NCI-H526 (cell line): Measurements from ENCODE around the gene WNK1.
"Not testable (repeated sequence)": the region's sequence is repeated elsewhere in the genome, so short reads cannot be mapped to it uniquely, and the experiment has no call there.

Experiments used
- DNase-seq, 2 experiments: peaks; one replicate each; lab custom pipeline; 2025; lab: John Stamatoyannopoulos, UW

Gene WNK1

GRCh38 chr12:779745-780734, 27.7 kb downstream of the WNK1 start:
- no peak for DNase-seq

- no peak for DNase-seq
Observed at GRCh38 chr12:780750-781379, 28.5 kb downstream of the WNK1 start.

- DNase-seq = no peak
Observed at GRCh38 chr12:785706-786105, 33.3 kb downstream of the WNK1 start.

DNA sequence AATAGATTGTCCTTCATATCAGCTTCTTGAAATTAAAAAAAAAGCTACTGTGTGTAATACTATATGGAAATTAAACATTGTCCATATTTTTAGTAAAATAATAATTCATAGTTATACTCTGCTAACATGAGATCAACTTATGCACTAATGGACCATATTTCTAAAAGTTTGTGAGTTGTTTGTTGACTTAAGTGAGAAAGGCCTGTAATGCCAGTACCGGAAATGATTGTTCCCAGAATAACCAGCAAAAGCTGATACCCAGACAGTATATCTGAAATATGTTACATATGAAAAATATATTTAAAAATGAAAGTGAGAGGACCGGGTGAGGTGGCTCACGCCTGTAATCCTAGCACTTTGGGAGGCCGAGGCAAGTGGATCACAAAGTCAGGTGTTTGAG, 35.9 kb downstream of the WNK1 start:
- DNase-seq = no peak

DNA sequence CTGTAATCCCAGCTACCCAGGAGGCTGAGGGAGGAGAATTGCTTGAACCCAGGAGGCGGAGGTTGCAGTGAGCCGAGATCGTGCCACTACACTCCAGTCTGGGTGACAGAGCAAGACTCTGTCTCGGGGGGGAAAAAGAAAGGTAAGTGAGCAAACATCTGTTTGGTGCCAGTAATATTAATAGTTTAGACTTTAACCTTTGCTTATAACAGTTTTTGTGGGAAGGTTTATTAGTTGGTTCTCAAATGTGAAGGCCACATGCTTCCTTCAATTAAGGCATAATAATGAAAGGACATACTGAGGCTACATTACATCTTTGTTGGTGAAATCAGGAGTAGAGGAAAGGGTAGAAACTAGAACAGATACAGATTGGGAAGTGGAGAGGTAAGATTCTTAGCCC, 36.4 kb downstream of the WNK1 start:
- DNase-seq = not testable (repeated sequence)

- no peak for DNase-seq
Observed at GRCh38 chr12:789852-790563, 37.6 kb downstream of the WNK1 start.

DNA sequence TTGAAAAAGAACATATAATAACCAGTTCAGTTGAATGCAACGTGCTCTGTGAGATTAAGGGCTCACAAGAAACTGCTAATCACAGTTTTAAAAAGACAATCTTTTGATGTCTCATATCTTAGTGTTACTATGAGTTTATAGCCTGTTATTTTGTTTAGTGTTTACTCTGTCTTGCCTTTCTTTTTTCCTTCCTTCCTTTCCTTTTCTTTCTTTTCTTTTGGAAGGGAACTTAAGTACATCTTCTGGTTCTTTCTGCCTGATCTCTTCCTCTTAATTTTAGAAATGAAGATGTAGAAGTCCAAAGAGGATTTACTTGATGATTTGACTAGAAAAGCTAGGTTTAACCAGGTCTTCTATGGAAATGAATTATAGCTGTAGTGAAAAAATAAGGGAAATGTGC, 38.2 kb downstream of the WNK1 start:
- DNase-seq = no peak

DNA sequence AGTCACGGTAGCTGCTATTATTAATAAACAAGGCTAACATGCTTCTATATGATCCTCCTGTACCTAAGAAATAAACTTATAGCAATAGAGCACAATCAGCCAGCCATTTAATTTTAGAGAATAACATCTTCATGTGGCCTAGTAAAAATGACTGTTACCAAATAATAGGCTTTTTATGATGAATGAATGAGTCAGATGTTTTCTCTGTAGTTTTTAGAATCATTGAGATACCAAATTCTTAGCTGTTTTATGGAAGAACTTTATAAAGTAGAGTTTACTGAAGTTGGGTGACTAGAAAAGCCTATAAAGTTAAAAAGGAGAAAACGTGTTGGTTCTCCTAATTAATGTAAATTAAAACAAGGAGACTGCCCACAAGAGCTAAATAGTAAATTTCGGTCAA, 40.7 kb downstream of the WNK1 start:
- no peak for DNase-seq

DNA sequence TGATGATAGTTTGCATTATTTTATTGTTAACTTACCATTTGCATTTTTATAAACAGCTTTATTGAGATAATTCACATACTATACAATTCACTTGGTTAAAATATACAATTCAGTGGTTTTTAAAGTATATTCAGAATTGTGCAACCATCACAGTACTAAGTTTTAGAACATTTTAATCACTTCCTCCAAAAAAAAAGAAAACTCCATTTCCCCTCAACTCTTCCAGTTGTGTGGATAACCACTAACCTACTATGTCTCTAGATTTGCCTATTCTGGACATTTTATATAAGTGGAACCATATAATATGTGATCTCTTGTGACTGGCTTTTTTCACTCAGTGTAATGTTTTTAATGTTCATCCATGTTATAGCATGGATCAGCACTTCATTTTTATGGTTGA, 41.3 kb downstream of the WNK1 start:
- DNase-seq = no peak

DNA sequence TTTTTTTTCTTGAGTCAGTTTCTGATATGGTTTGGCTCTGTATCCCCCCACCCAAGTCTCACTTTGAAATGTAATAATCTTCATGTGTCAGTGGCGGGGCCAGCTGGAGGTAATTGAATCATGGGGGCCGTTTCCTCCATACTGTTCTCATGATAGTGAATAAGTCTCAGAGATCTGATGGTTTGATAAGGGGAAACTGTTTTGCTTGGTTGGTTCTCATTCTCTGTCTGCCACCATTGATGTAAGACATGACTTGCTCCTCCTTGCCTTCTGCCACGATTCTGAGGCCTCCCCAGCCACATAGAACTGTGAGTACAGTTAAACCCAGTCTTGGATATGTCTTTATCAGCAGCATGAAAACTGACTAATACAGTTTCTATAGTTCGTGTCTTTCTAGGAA, 42.9 kb downstream of the WNK1 start:
- DNase-seq = no peak

- no peak for DNase-seq
Observed at GRCh38 chr12:800401-800800, 48.0 kb downstream of the WNK1 start.

- DNase-seq = no peak
Observed at GRCh38 chr12:802242-803120, 50.1 kb downstream of the WNK1 start.

- no peak for DNase-seq
Observed at GRCh38 chr12:805022-805632, 52.7 kb downstream of the WNK1 start.

GRCh38 chr12:806200-806791, 53.9 kb downstream of the WNK1 start:
- no peak for DNase-seq

- no peak for DNase-seq
Observed at GRCh38 chr12:807041-807735, 54.8 kb downstream of the WNK1 start.

DNA sequence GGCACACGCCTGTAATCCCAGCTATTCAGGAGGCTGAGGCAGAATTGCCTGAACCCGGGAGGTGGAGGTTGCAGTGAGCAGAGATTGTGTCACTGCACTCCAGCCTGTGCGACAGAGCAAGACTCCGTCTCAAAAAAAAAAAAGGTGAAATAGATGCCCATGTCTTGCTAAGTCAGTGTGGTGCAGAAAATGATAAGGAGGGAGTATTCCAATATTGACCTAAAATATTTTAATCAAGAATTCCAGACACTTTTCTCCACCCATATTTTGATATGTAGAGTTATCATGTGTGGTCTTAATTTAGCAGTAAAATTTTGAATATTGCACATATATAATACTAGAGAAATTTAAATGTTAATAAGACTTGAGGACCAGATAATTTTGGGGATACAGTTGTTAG, 57.7 kb downstream of the WNK1 start:
- DNase-seq = no peak

DNA sequence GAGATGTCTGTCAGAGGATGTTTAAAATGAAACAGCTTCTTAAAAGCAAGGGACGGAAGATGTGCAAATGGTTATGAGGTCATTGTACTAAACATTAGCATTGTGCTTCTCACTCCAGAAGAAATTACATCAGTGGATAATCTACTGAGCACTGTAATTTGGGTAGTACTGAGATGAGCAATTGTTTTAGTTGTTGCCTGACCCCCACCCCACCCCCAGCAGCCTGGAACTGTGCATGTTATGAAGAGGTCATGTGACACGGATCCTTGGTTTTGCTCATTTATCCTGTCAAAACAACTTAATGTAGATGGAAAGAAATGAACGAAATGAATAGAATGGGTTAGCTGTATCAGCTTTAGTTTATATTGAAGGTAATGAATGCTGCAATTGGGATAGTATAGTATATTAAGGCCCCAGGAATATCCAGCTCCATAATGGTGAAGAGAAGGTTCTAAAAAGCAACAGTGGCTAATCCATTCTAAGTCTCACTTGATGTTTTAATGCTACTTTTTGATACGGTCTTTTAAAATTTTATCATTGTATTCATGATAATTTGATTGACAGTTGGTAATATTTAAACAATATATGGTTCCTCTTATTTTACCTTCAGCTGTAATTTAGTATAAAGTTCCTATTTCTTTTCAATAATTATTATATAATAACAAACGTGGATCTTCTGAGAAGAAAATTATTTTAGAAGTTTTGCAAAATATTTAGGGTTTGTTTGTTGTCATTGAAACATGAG, 58.5 kb downstream of the WNK1 start:
- no peak for DNase-seq

DNA sequence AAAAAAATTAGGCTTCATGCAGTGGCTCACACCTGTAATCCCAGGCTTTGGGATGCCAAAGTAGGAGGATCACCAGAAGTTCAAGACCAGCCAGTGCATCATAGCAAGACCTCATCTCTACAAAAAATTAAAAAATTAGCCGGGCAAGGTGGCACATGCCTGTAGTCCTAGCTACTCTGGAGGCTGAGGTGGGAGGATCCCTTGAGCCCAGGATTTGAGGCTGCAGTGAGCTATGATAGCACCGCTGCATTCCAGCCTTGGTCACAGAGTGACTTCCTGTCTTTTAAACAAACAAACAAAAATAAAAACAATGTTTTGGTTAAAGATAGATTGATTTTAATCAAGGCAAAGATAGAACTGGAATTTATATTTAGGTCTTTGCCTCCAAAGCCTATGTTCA, 60.6 kb downstream of the WNK1 start:
- no peak for DNase-seq

- not testable (repeated sequence) for DNase-seq
Observed at GRCh38 chr12:817456-817855, 65.1 kb downstream of the WNK1 start.
